HUDEP-2 (cell line): ENCODE measurements around the gene CAMTA1.
"Not testable (repeated sequence)": the region's sequence is repeated elsewhere in the genome, so short reads cannot be mapped to it uniquely, and the experiment has no call there.

ENCODE experiments used
- DNase-seq, 76 experiments: peaks; one replicate each; lab custom pipeline; 2025; ENCODE audit not compliant: unreplicated experiment in 76 of 76; lab: John Stamatoyannopoulos, UW

Gene CAMTA1

DNA sequence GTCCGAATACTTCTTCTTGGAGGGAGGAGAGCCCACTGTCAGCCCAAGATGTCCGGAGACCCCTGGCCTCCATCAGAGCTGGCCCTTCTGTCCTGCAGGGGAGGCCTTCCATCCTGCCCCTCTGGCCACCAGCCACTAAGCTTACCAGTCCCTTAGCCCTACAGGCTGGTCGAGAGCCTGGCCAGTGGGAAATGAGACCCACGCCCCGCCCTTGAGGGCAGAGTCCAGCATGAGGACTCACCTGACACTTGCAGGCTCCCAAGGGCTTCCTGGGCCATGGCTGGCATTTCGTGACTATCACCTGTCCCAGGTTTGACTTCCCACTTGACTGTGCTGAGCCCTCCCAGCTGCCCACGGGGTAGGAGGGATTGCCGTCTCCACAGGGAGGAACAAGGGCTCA lies 624.0 kb downstream of the CAMTA1 start:
- DNase-seq: no peak

DNA sequence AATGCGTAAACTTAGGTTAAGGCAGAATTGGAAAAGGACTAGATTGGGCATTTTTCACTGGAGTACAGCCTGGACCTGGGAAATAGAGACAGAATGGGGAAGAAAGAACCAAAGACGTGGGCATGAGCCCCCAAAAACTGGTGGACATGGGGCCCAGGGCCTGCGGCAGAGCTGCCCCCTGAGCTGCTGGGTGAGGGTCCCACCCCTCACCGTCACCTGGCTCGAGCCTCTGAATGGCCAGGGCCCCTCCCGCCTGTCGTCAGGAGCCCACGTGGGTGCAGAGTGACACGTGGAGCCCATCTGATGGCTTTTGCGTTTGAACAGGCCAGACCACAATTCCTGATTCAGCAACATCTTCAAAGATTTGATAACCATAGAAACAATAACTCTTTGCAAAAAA lies 624.9 kb downstream of the CAMTA1 start:
- DNase-seq: no peak

DNA sequence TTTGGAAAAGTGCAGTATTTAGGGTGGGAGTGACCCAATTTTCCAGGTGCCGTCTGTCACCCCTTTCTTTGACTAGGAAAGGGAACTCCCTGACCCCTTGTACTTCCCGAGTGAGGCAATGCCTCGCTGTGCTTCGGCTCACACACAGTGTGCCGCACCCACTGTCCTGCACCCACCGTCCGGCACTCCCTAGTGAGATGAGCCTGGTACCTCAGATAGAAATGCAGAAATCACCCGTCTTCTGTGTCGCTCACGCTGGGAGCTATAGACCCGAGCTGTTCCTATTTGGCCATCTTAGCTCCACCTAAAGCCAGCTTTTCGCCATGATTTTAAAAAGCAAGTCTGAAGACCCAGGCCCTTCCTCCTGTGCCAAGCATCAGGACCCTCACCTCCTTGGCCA lies 632.4 kb downstream of the CAMTA1 start:
- DNase-seq: not testable (repeated sequence)

DNA sequence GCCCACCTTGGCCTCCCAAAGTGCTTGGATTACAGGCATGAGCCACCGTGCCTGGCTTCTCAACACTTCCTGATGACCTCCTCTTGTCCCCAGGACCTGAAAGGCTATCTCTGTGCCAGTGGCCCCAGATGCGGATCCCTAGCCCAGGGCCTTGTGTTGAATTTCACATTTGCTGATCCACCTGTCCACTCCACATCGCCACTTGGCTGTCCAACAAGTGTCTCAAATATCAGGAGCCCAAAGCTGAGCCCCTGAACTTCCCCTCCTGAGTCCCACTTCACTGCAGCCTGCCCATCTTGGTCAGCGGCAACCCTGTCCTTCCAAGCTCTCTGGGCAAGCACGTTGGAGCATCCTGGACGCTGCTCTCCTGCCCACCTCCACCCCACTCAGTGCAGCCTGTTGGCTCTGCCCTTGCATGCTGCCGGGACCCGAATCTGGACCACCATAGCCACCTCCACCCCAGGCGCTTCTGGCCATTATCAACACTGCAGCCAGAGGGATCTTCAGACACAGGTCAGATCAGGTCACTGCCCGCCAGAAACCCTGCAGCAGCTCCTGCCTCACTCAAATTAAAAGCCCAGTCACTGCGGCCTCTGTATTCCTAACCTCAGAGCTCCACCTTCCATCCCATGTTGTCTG lies 633.3 kb downstream of the CAMTA1 start:
- no peak for DNase-seq

DNA sequence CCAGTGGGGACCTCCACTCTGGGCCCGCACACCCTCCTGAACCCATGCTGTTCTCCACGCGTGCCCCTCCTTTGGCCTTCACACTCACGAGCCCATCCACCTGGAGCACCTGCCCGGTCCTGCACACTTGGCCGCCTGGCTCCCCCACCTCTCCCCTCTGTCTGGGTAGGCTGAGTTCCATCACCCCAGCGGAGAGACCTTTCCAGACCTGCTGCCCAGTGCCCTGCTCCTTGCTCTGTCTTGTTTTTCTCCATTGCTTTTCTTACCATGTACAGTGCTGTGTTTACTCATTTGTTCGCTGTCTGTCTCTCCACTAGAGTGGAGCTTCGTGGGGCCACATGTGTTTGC lies 634.8 kb downstream of the CAMTA1 start:
- no peak for DNase-seq

- DNase-seq: no peak
These were observed 635.3 kb downstream of the CAMTA1 start for GRCh38 chr1:7420470-7421100.

DNA sequence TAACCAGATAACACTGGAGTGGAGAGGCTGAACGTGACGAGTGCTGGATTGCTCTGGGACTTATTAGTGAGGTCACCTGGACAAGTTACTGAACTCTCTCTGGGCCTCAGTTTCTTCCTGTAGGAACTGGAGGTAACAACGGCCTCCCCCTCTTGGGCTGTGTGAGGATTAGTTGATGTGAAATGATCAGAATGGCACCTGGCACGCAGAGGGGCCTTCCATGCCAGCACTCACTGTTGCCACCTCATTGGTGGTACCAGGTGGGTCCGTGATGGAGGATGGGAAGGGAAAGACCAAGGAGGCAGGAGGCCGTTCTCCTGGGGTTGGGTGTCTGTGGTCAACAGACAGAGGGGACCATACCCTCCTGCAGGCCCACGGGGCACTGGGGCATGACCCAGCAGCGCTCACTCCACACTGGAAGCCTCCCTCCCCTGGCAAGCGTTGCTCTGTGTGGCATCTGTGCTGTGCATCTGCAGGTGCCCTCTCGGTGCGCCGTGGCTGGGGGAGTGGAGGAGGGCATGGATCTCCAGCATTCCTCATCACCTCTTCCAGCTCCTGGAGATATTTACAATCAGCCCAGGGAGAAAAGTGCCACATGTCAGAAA lies 636.3 kb downstream of the CAMTA1 start:
- no peak for DNase-seq

DNA sequence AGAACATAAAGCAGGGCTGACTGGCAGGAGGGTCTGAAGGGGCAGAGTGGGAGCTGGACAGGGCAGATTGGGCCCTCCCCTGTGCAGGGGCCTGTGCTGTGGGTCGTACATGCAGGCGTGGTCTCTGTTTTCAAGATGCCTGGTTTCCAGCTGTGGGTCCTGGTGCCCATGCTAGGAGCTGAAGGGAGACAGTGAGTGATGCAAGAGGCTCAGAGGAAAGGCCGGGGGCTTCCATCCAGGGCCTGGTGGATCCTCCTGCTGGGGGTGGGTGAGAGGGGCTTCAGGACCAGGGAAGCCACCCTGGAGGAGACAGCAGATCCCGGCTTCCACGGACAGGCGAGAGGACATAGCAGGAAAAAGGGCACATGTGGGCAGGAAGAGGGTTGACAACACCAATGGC lies 636.8 kb downstream of the CAMTA1 start:
- DNase-seq: no peak

- DNase-seq: no peak
These were observed 637.3 kb downstream of the CAMTA1 start for GRCh38 chr1:7422561-7422960.

DNA sequence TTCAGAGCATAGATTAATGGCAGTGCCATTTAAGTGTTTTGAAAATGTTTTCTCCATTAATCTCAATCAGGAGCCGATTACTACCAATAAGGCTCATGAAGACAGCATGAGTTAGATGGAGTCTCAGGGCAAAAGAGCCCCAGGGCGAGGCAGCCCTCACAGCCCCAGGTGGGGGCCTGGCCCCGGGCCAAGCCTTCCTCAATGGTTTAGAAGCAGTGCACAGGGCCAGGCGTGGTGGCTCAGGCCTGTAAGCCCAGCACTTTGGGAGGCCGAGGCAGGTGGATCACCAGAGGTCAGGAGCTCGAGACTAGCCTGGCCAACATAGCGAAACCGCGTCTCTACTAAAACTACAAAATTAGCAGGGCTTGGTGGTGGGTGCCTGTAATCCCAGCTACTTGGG lies 637.7 kb downstream of the CAMTA1 start:
- DNase-seq: no peak

- DNase-seq: peak in 2 of 76 experiments; percentile 0 to 2
These were observed 639.2 kb downstream of the CAMTA1 start for GRCh38 chr1:7424352-7424890.

GRCh38 chr1:7425229-7425628 lies 640.0 kb downstream of the CAMTA1 start:
- no peak for DNase-seq

DNA sequence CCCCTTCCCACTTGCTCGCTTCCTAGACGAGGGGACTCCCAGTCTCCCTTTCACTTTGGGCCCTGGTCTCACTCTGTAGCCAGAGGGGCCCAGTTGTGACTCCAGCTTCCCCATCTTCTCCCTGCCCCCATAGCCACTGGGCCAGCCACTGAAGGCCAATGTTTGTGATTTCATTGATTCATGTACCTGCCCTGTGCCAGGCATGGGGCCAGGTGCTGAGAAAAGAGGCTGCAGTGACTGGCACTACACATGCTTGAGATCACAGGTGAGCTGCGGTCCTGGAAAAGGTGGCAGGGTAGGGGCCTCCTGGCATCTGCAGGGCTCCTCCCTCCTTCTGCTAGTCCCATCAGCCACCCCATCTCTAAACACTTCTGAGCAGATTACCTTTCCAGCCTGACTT lies 640.5 kb downstream of the CAMTA1 start:
- no peak for DNase-seq

GRCh38 chr1:7426780-7427604 lies 641.7 kb downstream of the CAMTA1 start:
- DNase-seq: no peak

- DNase-seq: no peak
These were observed 642.5 kb downstream of the CAMTA1 start for GRCh38 chr1:7427605-7428300.

- DNase-seq: no peak
These were observed 644.0 kb downstream of the CAMTA1 start for GRCh38 chr1:7429290-7429689.

DNA sequence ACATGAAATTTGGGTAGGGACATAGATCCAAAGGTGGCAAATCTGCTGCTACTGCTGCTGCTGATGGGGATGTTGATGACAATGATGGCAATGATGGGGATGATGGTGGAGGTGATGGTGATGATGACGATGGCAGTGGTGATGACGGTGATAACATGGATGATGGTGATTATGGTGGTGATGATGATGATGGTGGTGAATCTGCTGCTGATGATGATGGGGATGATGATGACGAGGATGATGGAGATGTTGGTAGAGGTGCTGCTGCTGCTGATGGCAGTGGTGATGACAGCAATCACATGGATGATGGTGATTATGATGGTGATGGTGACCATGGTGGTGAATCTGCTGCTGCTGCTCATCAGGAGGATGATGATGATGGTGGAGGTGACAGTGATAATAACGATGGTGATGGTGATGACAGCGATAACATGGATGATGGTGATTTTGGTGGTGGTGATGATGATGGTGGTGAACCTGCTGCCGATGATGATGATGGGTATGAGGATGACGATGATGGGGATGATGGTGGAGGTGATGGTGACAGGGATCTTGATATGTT lies 644.9 kb downstream of the CAMTA1 start:
- no peak for DNase-seq

DNA sequence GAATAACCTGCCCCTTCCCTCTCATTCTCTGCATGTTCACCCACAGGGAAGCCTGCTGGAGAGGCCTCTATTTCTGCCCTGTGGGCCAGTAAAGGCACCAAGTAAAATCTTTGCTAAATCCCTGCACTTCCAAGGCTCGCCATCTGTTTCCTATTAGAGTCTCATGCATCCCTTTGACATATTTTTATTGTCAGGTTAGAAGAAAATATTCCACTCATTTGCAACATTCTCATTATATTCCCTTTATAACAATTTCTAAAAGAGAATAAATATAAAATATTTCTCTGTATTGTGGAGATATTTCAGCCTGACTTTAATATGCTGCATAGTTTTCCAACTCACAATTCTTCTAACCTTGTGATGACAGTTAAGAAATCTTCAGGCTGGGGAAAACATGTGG lies 645.4 kb downstream of the CAMTA1 start:
- DNase-seq: no peak

GRCh38 chr1:7432102-7432899 lies 647.0 kb downstream of the CAMTA1 start:
- DNase-seq: no peak
